Measurements from ENCODE around the gene APP.

APP gene

GRCh38 chr21:26167593-26167992, 3.0 kb downstream of the APP start:
- H3K4me3 ChIP-seq (replicated peaks in 1 of 2; ENCODE audit: low read depth in 2 of 2, low read length in 2 of 2), result peak overlapping the region in 1 of 2 donors; percentile 7
- no peak for TF ChIP-seq CTCF (IDR thresholded peaks at IDR 0.05; ENCODE audit: low read depth, low read length)
- no peak for DNase-seq (ENCODE audit: low read depth in 2 of 2)

- H3K4me3 ChIP-seq (replicated peaks in 1 of 2; ENCODE audit: low read depth in 2 of 2, low read length in 2 of 2), result no peak overlapping the region
- TF ChIP-seq CTCF (IDR thresholded peaks at IDR 0.05; ENCODE audit: low read depth, low read length), result no peak
Measured at GRCh38 chr21:26165331-26165730, 5.2 kb downstream of the APP start.

GRCh38 chr21:26164311-26164710, 6.3 kb downstream of the APP start:
- no peak overlapping the region for H3K4me3 ChIP-seq (replicated peaks in 1 of 2; ENCODE audit: low read depth in 2 of 2, low read length in 2 of 2)
- no peak for TF ChIP-seq CTCF (IDR thresholded peaks at IDR 0.05; ENCODE audit: low read depth, low read length)
- DNase-seq (ENCODE audit: low read depth in 2 of 2), result no peak

More at GRCh38 chr21:26165331-26165730, 5.2 kb downstream of the APP start:
- no peak for DNase-seq (ENCODE audit: low read depth in 2 of 2)

GRCh38 chr21:26162081-26162480, 8.5 kb downstream of the APP start:
- no peak for TF ChIP-seq CTCF (IDR thresholded peaks at IDR 0.05; ENCODE audit: low read depth, low read length)
- no peak overlapping the region for H3K4me3 ChIP-seq (replicated peaks in 1 of 2; ENCODE audit: low read depth in 2 of 2, low read length in 2 of 2)
- DNase-seq (ENCODE audit: low read depth in 2 of 2), result no peak

GRCh38 chr21:26159869-26160268, 10.7 kb downstream of the APP start:
- no peak for TF ChIP-seq CTCF (IDR thresholded peaks at IDR 0.05; ENCODE audit: low read depth, low read length)
- H3K4me3 ChIP-seq (replicated peaks in 1 of 2; ENCODE audit: low read depth in 2 of 2, low read length in 2 of 2), result no peak overlapping the region
- DNase-seq (ENCODE audit: low read depth in 2 of 2), result no peak

GRCh38 chr21:26157801-26158200, 12.8 kb downstream of the APP start:
- no peak for TF ChIP-seq CTCF (IDR thresholded peaks at IDR 0.05; ENCODE audit: low read depth, low read length)
- no peak for DNase-seq (ENCODE audit: low read depth in 2 of 2)
- no peak overlapping the region for H3K4me3 ChIP-seq (replicated peaks in 1 of 2; ENCODE audit: low read depth in 2 of 2, low read length in 2 of 2)

GRCh38 chr21:26154753-26155152, 15.8 kb downstream of the APP start:
- TF ChIP-seq CTCF (IDR thresholded peaks at IDR 0.05; ENCODE audit: low read depth, low read length), result no peak
- no peak for DNase-seq (ENCODE audit: low read depth in 2 of 2)
- no peak overlapping the region for H3K4me3 ChIP-seq (replicated peaks in 1 of 2; ENCODE audit: low read depth in 2 of 2, low read length in 2 of 2)

All from cardiac fibroblast (primary cell).